ENCODE measurements around the gene ADSS2. TPM values are rescaled to one million over a fixed set of nuclear protein-coding genes. Genes with fewer than 3 reads are reported as not detected.

ADSS2 gene
- total RNA-seq, 1 experiment from 2014 or later: 80.5 TPM

GRCh38 chr1:244435562-244436205, 16.0 kb downstream of the ADSS2 start:
- DNase-seq: no peak
- Histone ChIP-seq H3K36me3 (replicated peaks; ENCODE audit: control insufficient read depth, insufficient read depth, low read length) (peaks cover 6% of the 10 kb centered on the region), H3K4me3 (ENCODE audit: insufficient read depth, low read depth, low read length) (no peak overlapping the region), H3K27me3 (ENCODE audit: control insufficient read depth, insufficient read depth, low read length) (no peaks in the 10 kb centered on the region)

- Histone ChIP-seq H3K36me3 (replicated peaks; ENCODE audit: control insufficient read depth, insufficient read depth, low read length) (peaks cover 4% of the 10 kb centered on the region), H3K27me3 (ENCODE audit: control insufficient read depth, insufficient read depth, low read length) (no peaks in the 10 kb centered on the region), H3K4me3 (ENCODE audit: insufficient read depth, low read depth, low read length) (no peak overlapping the region)
- no peak for DNase-seq
Observed at GRCh38 chr1:244431166-244431565, 20.5 kb downstream of the ADSS2 start.

- Histone ChIP-seq H3K4me3 (ENCODE audit: insufficient read depth, low read depth, low read length) (no peak overlapping the region), H3K36me3 (replicated peaks; ENCODE audit: control insufficient read depth, insufficient read depth, low read length) (peaks cover 1% of the 10 kb centered on the region), H3K27me3 (ENCODE audit: control insufficient read depth, insufficient read depth, low read length) (no peaks in the 10 kb centered on the region)
- DNase-seq: no peak
Observed at GRCh38 chr1:244429818-244430217, 21.9 kb downstream of the ADSS2 start.

GRCh38 chr1:244427647-244428046, 24.1 kb downstream of the ADSS2 start:
- H3K4me3 ChIP-seq (ENCODE audit: insufficient read depth, low read depth, low read length): no peak overlapping the region
- no peaks in the 10 kb centered on the region for H3K27me3 ChIP-seq (ENCODE audit: control insufficient read depth, insufficient read depth, low read length)
- peaks cover 2% of the 10 kb centered on the region for H3K36me3 ChIP-seq (replicated peaks; ENCODE audit: control insufficient read depth, insufficient read depth, low read length)
- DNase-seq: no peak

- Histone ChIP-seq H3K4me3 (ENCODE audit: insufficient read depth, low read depth, low read length) (no peak overlapping the region), H3K36me3 (replicated peaks; ENCODE audit: control insufficient read depth, insufficient read depth, low read length) (peaks cover 6% of the 10 kb centered on the region), H3K27me3 (ENCODE audit: control insufficient read depth, insufficient read depth, low read length) (no peaks in the 10 kb centered on the region)
- DNase-seq: no peak
Observed at GRCh38 chr1:244424649-244425334, 26.9 kb downstream of the ADSS2 start.

- peaks cover 11% of the 10 kb centered on the region for H3K36me3 ChIP-seq (replicated peaks; ENCODE audit: control insufficient read depth, insufficient read depth, low read length)
- H3K4me3 ChIP-seq (ENCODE audit: insufficient read depth, low read depth, low read length): no peak overlapping the region
- no peak for DNase-seq
- H3K27me3 ChIP-seq (ENCODE audit: control insufficient read depth, insufficient read depth, low read length): no peaks in the 10 kb centered on the region
Observed at GRCh38 chr1:244422174-244422573, 29.5 kb downstream of the ADSS2 start.

GRCh38 chr1:244419024-244419423, 32.7 kb downstream of the ADSS2 start:
- DNase-seq: no peak
- H3K4me3 ChIP-seq (ENCODE audit: insufficient read depth, low read depth, low read length): no peak overlapping the region
- H3K27me3 ChIP-seq (ENCODE audit: control insufficient read depth, insufficient read depth, low read length): no peaks in the 10 kb centered on the region
- H3K36me3 ChIP-seq (replicated peaks; ENCODE audit: control insufficient read depth, insufficient read depth, low read length): peaks cover 24% of the 10 kb centered on the region

- Histone ChIP-seq H3K36me3 (replicated peaks; ENCODE audit: control insufficient read depth, insufficient read depth, low read length) (peaks cover 40% of the 10 kb centered on the region), H3K4me3 (ENCODE audit: insufficient read depth, low read depth, low read length) (no peak overlapping the region)
- DNase-seq: peak; percentile 16
Observed at GRCh38 chr1:244414543-244414942, 37.2 kb downstream of the ADSS2 start.

GRCh38 chr1:244413736-244414135, 38.0 kb downstream of the ADSS2 start:
- no peak for DNase-seq
- no peaks in the 10 kb centered on the region for H3K27me3 ChIP-seq (ENCODE audit: control insufficient read depth, insufficient read depth, low read length)
- peaks cover 40% of the 10 kb centered on the region for H3K36me3 ChIP-seq (replicated peaks; ENCODE audit: control insufficient read depth, insufficient read depth, low read length)
- H3K4me3 ChIP-seq (ENCODE audit: insufficient read depth, low read depth, low read length): no peak overlapping the region

More at GRCh38 chr1:244414543-244414942, 37.2 kb downstream of the ADSS2 start:
- H3K27me3 ChIP-seq (ENCODE audit: control insufficient read depth, insufficient read depth, low read length): no peaks in the 10 kb centered on the region

- no peak overlapping the region for H3K4me3 ChIP-seq (ENCODE audit: insufficient read depth, low read depth, low read length)
- DNase-seq: no peak
- H3K27me3 ChIP-seq (ENCODE audit: control insufficient read depth, insufficient read depth, low read length): no peaks in the 10 kb centered on the region
- H3K36me3 ChIP-seq (replicated peaks; ENCODE audit: control insufficient read depth, insufficient read depth, low read length): peaks cover 35% of the 10 kb centered on the region
Observed at GRCh38 chr1:244412176-244412575, 39.5 kb downstream of the ADSS2 start.

- DNase-seq: no peak
- no peak overlapping the region for H3K4me3 ChIP-seq (ENCODE audit: insufficient read depth, low read depth, low read length)
- no peaks in the 10 kb centered on the region for H3K27me3 ChIP-seq (ENCODE audit: control insufficient read depth, insufficient read depth, low read length)
- peaks cover 25% of the 10 kb centered on the region for H3K36me3 ChIP-seq (replicated peaks; ENCODE audit: control insufficient read depth, insufficient read depth, low read length)
Observed at GRCh38 chr1:244409701-244410100, 42.0 kb downstream of the ADSS2 start.

GRCh38 chr1:244406337-244406736, 45.4 kb downstream of the ADSS2 start:
- H3K36me3 ChIP-seq (replicated peaks; ENCODE audit: control insufficient read depth, insufficient read depth, low read length): peaks cover 5% of the 10 kb centered on the region; the same call in 1 of the 2 replicates
- DNase-seq: no peak
- H3K4me3 ChIP-seq (ENCODE audit: insufficient read depth, low read depth, low read length): no peak overlapping the region
- no peaks in the 10 kb centered on the region for H3K27me3 ChIP-seq (ENCODE audit: control insufficient read depth, insufficient read depth, low read length)

GRCh38 chr1:244405856-244406255, 45.9 kb downstream of the ADSS2 start:
- no peak overlapping the region for H3K4me3 ChIP-seq (ENCODE audit: insufficient read depth, low read depth, low read length)
- peaks cover 5% of the 10 kb centered on the region; the same call in 1 of the 2 replicates for H3K36me3 ChIP-seq (replicated peaks; ENCODE audit: control insufficient read depth, insufficient read depth, low read length)
- no peaks in the 10 kb centered on the region for H3K27me3 ChIP-seq (ENCODE audit: control insufficient read depth, insufficient read depth, low read length)
- DNase-seq: no peak

- DNase-seq: no peak
- Histone ChIP-seq H3K27me3 (ENCODE audit: control insufficient read depth, insufficient read depth, low read length) (no peaks in the 10 kb centered on the region), H3K4me3 (ENCODE audit: insufficient read depth, low read depth, low read length) (no peak overlapping the region), H3K36me3 (replicated peaks; ENCODE audit: control insufficient read depth, insufficient read depth, low read length) (peaks cover 5% of the 10 kb centered on the region; the same call in 1 of the 2 replicates)
Observed at GRCh38 chr1:244403431-244403830, 48.3 kb downstream of the ADSS2 start.

- no peak for DNase-seq
- no peaks in the 10 kb centered on the region for H3K27me3 ChIP-seq (ENCODE audit: control insufficient read depth, insufficient read depth, low read length)
Observed at GRCh38 chr1:244400974-244401373, 50.7 kb downstream of the ADSS2 start.

More at GRCh38 chr1:244400974-244401373, 50.7 kb downstream of the ADSS2 start:
- Histone ChIP-seq H3K36me3 (replicated peaks; ENCODE audit: control insufficient read depth, insufficient read depth, low read length) (peaks cover 4% of the 10 kb centered on the region; the same call in 1 of the 2 replicates), H3K4me3 (ENCODE audit: insufficient read depth, low read depth, low read length) (no peak overlapping the region)
